ENCODE measurements around the gene SYT8.

SYT8 gene

GRCh38 chr11:1855886-1856265 is 21.1 kb downstream of the SYT8 start:
- Histone ChIP-seq H3K27ac (no peak overlapping the region), H3K79me2 (no peaks in the 10 kb centered on the region), H2AFZ (no peak overlapping the region), H3K4me2 (ENCODE audit: low read length) (no peak overlapping the region), H3K9me3 (ENCODE audit: control insufficient read depth, low read length) (no peaks in the 10 kb centered on the region), H3K36me3 (ENCODE audit: control insufficient read depth, insufficient read depth, low read length) (no peaks in the 10 kb centered on the region), H3K9ac (no peak overlapping the region), H3K27me3 (ENCODE audit: control insufficient read depth, insufficient read depth, low read length) (no peaks in the 10 kb centered on the region), H3K4me3 (ENCODE audit: low read depth, low read length) (no peak overlapping the region), H3K4me1 (no peaks in the 10 kb centered on the region)
- TF ChIP-seq CTCF (IDR thresholded peaks at IDR 0.05), result no peak

- no peak overlapping the region for H2AFZ ChIP-seq
- no peaks in the 10 kb centered on the region for H3K27me3 ChIP-seq (ENCODE audit: control insufficient read depth, insufficient read depth, low read length)
- no peaks in the 10 kb centered on the region for H3K4me1 ChIP-seq
- TF ChIP-seq CTCF (IDR thresholded peaks at IDR 0.05), result no peak
- no peak overlapping the region for H3K9ac ChIP-seq
- no peaks in the 10 kb centered on the region for H3K79me2 ChIP-seq
- H3K36me3 ChIP-seq (ENCODE audit: control insufficient read depth, insufficient read depth, low read length), result no peaks in the 10 kb centered on the region
- no peak overlapping the region for H3K27ac ChIP-seq
- H3K4me3 ChIP-seq (ENCODE audit: low read depth, low read length), result no peak overlapping the region
- H3K9me3 ChIP-seq (ENCODE audit: control insufficient read depth, low read length), result no peaks in the 10 kb centered on the region
- no peak overlapping the region for H3K4me2 ChIP-seq (ENCODE audit: low read length)
Measured at GRCh38 chr11:1856306-1857005, 21.7 kb downstream of the SYT8 start.

- Histone ChIP-seq H3K4me3 (ENCODE audit: low read depth, low read length) (no peak overlapping the region), H3K4me1 (no peaks in the 10 kb centered on the region), H3K4me2 (ENCODE audit: low read length) (no peak overlapping the region), H3K79me2 (no peaks in the 10 kb centered on the region), H3K9ac (no peak overlapping the region), H3K36me3 (ENCODE audit: control insufficient read depth, insufficient read depth, low read length) (no peaks in the 10 kb centered on the region), H2AFZ (no peak overlapping the region), H3K9me3 (ENCODE audit: control insufficient read depth, low read length) (no peaks in the 10 kb centered on the region), H3K27ac (no peak overlapping the region), H3K27me3 (ENCODE audit: control insufficient read depth, insufficient read depth, low read length) (no peaks in the 10 kb centered on the region)
- no peak for TF ChIP-seq CTCF (IDR thresholded peaks at IDR 0.05)
Measured at GRCh38 chr11:1857064-1857463, 22.3 kb downstream of the SYT8 start.

- H3K79me2 ChIP-seq, result no peaks in the 10 kb centered on the region
- no peak overlapping the region for H3K27ac ChIP-seq
- no peak for TF ChIP-seq CTCF (IDR thresholded peaks at IDR 0.05)
- no peaks in the 10 kb centered on the region for H3K27me3 ChIP-seq (ENCODE audit: control insufficient read depth, insufficient read depth, low read length)
- H3K4me3 ChIP-seq (ENCODE audit: low read depth, low read length), result no peak overlapping the region
- no peak overlapping the region for H3K4me2 ChIP-seq (ENCODE audit: low read length)
- H3K36me3 ChIP-seq (ENCODE audit: control insufficient read depth, insufficient read depth, low read length), result no peaks in the 10 kb centered on the region
- no peaks in the 10 kb centered on the region for H3K9me3 ChIP-seq (ENCODE audit: control insufficient read depth, low read length)
- H3K4me1 ChIP-seq, result no peaks in the 10 kb centered on the region
- H3K9ac ChIP-seq, result no peak overlapping the region
- H2AFZ ChIP-seq, result no peak overlapping the region
Measured at GRCh38 chr11:1858154-1858553, 23.4 kb downstream of the SYT8 start.

GRCh38 chr11:1858576-1858975 is 23.8 kb downstream of the SYT8 start:
- no peak overlapping the region for H3K27ac ChIP-seq
- no peaks in the 10 kb centered on the region for H3K79me2 ChIP-seq
- H3K36me3 ChIP-seq (ENCODE audit: control insufficient read depth, insufficient read depth, low read length), result no peaks in the 10 kb centered on the region
- no peak for TF ChIP-seq CTCF (IDR thresholded peaks at IDR 0.05)
- no peak overlapping the region for H3K9ac ChIP-seq
- H3K4me1 ChIP-seq, result no peaks in the 10 kb centered on the region
- no peak overlapping the region for H3K4me2 ChIP-seq (ENCODE audit: low read length)
- H3K4me3 ChIP-seq (ENCODE audit: low read depth, low read length), result no peak overlapping the region
- no peak overlapping the region for H2AFZ ChIP-seq
- no peaks in the 10 kb centered on the region for H3K27me3 ChIP-seq (ENCODE audit: control insufficient read depth, insufficient read depth, low read length)
- H3K9me3 ChIP-seq (ENCODE audit: control insufficient read depth, low read length), result no peaks in the 10 kb centered on the region
